Neural cell (in vitro differentiated cells): ENCODE measurements around the gene CRYGN.

Experiments
- EP300 ChIP-seq: fragments of 450-650 bp; conservative IDR thresholded peaks from 2 replicates; pipeline ENCODE4 v1.6.1; 2014; ENCODE audit warnings: antibody characterized with exemption, mild to moderate bottlenecking, moderate library complexity; ENCODE audit not compliant: poor library complexity, severe bottlenecking
- EZH2 ChIP-seq: fragments of 200-600, 300-800 bp; shearing (Covaris generic), sonication (generic); IDR thresholded peaks from 2 replicates; pipeline ENCODE4 v1.6.1; 2014; ENCODE audit warnings: antibody characterized with exemption, low read length, borderline replicate concordance, mild to moderate bottlenecking; ENCODE audit not compliant: insufficient read depth, poor library complexity, severe bottlenecking
- MXI1 ChIP-seq: fragments of 450-650 bp; conservative IDR thresholded peaks from 2 replicates; pipeline ENCODE4 v1.6.1; 2014; ENCODE audit warnings: antibody characterized with exemption, mild to moderate bottlenecking; ENCODE audit not compliant: poor library complexity, severe bottlenecking
- POLR2AphosphoS5 ChIP-seq: IDR thresholded peaks from 2 replicates; pipeline ENCODE4 v1.6.1; 2012
- RAD21 ChIP-seq: fragments of 450-650 bp; conservative IDR thresholded peaks from 2 replicates; pipeline ENCODE4 v1.6.1; 2014; ENCODE audit warnings: antibody characterized with exemption, mild to moderate bottlenecking, moderate library complexity
- REST ChIP-seq: IDR thresholded peaks from 2 replicates; pipeline ENCODE4 v1.6.1; 2012; ENCODE audit warnings: borderline replicate concordance
- TAF1 ChIP-seq: IDR thresholded peaks from 2 replicates; pipeline ENCODE4 v1.6.1; 2012; ENCODE audit warnings: low read depth
- TF ChIP-seq, protein P1 (sequence below): fragments of 450-650 bp; IDR thresholded peaks from 2 replicates; pipeline ENCODE4 v1.5.1; 2014; ENCODE audit warnings: antibody characterized with exemption, mild to moderate bottlenecking, moderate library complexity; ENCODE audit not compliant: poor library complexity, severe bottlenecking

GRCh38 chr7:151483711-151483983, 43.7 kb upstream of the CRYGN start:
- TF ChIP-seq MXI1 (no peak), POLR2AphosphoS5 (no peak), TAF1 (no peak), EZH2 (no peak), REST (no peak), EP300 (no peak), RAD21 (no peak)
- TF ChIP-seq, protein P1, sequence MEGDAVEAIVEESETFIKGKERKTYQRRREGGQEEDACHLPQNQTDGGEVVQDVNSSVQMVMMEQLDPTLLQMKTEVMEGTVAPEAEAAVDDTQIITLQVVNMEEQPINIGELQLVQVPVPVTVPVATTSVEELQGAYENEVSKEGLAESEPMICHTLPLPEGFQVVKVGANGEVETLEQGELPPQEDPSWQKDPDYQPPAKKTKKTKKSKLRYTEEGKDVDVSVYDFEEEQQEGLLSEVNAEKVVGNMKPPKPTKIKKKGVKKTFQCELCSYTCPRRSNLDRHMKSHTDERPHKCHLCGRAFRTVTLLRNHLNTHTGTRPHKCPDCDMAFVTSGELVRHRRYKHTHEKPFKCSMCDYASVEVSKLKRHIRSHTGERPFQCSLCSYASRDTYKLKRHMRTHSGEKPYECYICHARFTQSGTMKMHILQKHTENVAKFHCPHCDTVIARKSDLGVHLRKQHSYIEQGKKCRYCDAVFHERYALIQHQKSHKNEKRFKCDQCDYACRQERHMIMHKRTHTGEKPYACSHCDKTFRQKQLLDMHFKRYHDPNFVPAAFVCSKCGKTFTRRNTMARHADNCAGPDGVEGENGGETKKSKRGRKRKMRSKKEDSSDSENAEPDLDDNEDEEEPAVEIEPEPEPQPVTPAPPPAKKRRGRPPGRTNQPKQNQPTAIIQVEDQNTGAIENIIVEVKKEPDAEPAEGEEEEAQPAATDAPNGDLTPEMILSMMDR = no peak
